GM12874 (cell line): ENCODE data around the gene CGAS.

Experiments
- CTCF ChIP-seq: IDR thresholded peaks from 2 replicates; pipeline ENCODE4 v1.5.1; 2011; ENCODE audit warnings: low read depth, mild to moderate bottlenecking, control low read depth, low read length, moderate library complexity; ENCODE audit not compliant: insufficient read depth

The CGAS gene

DNA sequence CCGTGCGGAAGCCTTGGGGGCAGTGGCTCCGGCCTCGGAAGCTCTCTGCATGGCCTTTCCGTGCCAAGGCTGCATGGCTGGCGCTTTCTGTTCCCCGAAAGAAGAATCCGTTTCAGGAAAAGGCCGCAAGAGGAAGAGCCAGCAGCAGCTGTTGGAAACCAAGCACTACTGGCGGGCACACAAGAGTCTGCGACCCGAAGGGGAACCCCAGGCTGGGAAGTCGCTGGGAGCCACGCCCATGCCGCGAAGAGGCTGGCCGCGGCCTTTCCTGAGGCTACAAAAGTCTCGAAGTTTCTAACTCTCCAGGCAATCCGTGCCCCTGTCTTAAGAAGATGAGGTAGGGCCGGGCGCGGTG, at the start of gene CGAS:
Gene CGAS, minus strand, starts transcription at position 191 of the 355 bp plus-strand sequence. Its CDS starts 116 bp downstream, at position 75.
- TF ChIP-seq CTCF = no peak

DNA sequence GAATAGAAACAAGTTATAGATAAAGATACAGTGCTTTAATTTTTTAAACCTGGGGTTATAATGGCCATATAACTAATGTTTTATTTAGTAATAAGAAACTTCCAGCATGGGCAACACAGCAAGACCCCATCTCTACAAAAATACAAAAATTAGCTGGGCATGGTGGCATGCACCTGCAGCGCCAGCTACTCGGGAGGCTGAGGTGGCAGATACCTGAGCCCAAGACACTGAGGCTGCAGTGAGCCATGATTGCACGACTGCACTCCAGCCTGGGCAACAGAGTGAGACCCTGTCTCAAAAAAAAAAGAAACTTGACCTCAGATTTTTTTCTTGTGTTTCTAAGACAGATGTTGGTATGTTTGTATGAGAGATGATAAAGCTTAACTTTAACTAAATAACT, 45.8 kb upstream of the CGAS start:
- no peak for TF ChIP-seq CTCF

DNA sequence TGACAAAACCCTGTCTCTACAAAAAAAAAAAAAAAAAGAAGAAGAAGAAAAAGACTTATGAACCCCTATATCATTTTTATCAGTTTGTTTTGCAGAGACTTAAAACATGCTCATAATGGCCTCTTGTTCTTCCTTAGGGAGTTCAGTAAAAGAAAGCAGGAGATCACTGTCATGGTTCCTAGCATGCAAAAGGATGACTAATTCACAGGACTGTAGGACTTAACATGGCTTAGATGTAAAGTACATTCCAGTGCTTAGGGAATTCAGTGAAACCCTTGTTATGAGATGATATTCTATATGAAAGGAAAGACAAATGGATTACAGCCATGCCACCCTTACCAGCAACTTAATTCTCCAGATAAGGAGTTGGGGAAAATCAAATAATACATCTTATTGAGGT, 39.3 kb upstream of the CGAS start:
- TF ChIP-seq CTCF = no peak

DNA sequence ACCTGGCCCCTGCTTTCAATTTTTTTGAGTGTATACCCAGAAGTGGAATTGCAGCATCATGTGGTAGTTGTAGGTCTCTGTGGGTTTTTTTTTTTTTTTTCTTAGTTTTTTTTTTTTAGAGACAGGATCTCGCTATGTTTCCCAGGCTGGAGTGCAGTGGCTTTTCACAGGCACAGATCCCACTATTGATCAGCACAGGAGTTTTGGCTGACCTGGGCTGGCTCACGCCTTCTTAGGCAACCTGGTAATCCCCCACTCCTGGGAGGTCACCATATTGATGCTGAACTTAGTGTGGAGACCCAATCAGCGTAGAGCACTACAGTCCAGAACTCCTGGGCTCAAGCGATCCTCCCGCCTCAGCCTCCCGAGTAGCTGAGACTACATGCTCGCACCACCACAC, 35.4 kb upstream of the CGAS start:
- TF ChIP-seq CTCF = no peak

DNA sequence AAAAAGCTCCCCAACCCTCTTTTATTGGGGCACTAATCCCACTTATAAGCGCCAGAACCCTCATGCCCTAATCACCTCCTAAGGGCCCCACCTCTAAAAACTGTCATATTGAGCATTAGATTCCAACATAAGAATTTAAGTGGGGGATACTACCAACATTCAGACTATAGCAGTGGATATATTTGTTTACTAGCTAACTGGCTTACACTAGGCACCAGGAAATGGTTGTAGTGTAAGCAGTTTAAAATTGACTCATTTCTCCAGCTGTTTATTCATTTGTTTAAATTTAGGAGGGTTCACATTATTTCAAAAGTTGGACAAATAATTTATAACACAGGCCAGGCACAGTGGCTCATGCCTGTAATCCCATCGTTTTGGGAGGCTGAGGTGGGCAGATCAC, 32.3 kb upstream of the CGAS start:
- no peak for TF ChIP-seq CTCF

- no peak for TF ChIP-seq CTCF
Observed at GRCh38 chr6:73481969-73482368, 29.9 kb upstream of the CGAS start.

DNA sequence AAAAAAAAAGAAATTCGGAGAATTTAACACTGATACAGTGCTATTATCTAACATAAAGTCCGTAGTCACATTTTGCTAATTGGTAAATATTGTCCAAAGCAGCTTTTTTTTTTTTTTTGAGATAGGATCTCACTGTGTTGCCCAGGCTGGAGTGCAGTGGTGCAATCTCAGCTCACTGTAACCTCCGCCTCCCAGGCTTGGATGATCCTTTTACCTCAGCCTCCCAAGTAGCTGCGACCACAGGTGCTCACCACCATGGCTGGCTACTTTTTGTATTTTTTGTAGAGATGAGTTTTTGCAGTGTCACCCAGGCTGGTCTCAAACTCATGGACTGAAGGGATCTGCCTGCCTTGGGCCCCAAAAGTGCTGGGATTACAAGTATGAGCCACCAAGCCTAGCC, 25.3 kb upstream of the CGAS start:
- no peak for TF ChIP-seq CTCF

GRCh38 chr6:73476723-73477122, 24.6 kb upstream of the CGAS start:
- no peak for TF ChIP-seq CTCF
